Prostate gland (tissue), 2 donors: ENCODE measurements around the gene ADH5. TPM values are rescaled to one million over a fixed set of nuclear protein-coding genes. Genes with fewer than 3 reads are reported as not detected.

ENCODE experiments used
- DNase-seq: peaks from one replicate; pipeline ENCODE4 v3.0.0-alpha.2; 2019; ENCODE audit warnings: low spot score
- H3K27ac ChIP-seq, 2 donors: fragments of 200-600 bp; sonication (generic); 2 replicates each; pipeline ENCODE4 v1.5.1; 2017 to 2019
- H3K27me3 ChIP-seq: fragments of 200-600 bp; sonication (generic); replicated peaks from 2 replicates; pipeline ENCODE4 v1.5.1; 2019; ENCODE audit not compliant: insufficient read depth
- H3K36me3 ChIP-seq, 2 donors: fragments of 200-600 bp; sonication (generic); 1 replicate in 1 of 2; 2 replicates in 1 of 2; pipeline versions ENCODE4 v1.5.1 to v1.8.1; 2017 to 2019
- H3K4me1 ChIP-seq: fragments of 200-600 bp; sonication (generic); replicated peaks from 2 replicates; pipeline ENCODE4 v1.5.1; 2019
- H3K4me3 ChIP-seq, 2 donors: fragments of 200-600 bp; sonication (generic); 2 replicates each; pipeline ENCODE4 v1.5.1; 2017 to 2019
- H3K9me3 ChIP-seq: fragments of 200-600 bp; sonication (generic); 2 replicates; pipeline ENCODE4 v1.5.1; 2017
- CTCF ChIP-seq, 4 experiments: fragments of 200-600 bp in 2 of 4; fragments of 450-650 bp in 2 of 4; sonication (generic) in 2 of 4; IDR thresholded peaks; 1 replicate in 3 of 4; 2 replicates in 1 of 4; pipeline ENCODE4 v1.5.1; 2016 to 2019; ENCODE audit warnings: antibody characterized with exemption in 4 of 4, mild to moderate bottlenecking in 2 of 4, moderate library complexity in 2 of 4
- POLR2A ChIP-seq: fragments of 450-650 bp; IDR thresholded peaks from one replicate; pipeline ENCODE4 v1.6.1; 2016; ENCODE audit warnings: antibody characterized with exemption, mild to moderate bottlenecking
- POLR2AphosphoS5 ChIP-seq: sonication (generic); formaldehyde crosslinking; IDR thresholded peaks from one replicate; pipeline ENCODE4 v1.6.1; 2017; ENCODE audit warnings: antibody characterized with exemption
- WGBS: methylation state at CpG from one replicate; pipeline ENCODE4 v1.1.5; 2018; 5-methylcytosine and 5-hydroxymethylcytosine counted together
- intact Hi-C: fragments of 100-400 bp; cut with DNase I; formaldehyde crosslinking; loops from one replicate; pipeline ENCODE4 v1.14.2; 2022
- total RNA-seq, 2 donors: library from RNA; depleted of rRNA; stranded (reverse); fragments of >200 nt; gene quantifications; one replicate each; pipeline ENCODE4 v1.1.0, GENCODE V29; 2016

The ADH5 gene
- 100 to 1,000 TPM; 127 to 149 TPM for total RNA-seq

- peak; percentile 88 for DNase-seq
- under 1% methylated on average over 44 of the region's 53 CpGs for WGBS
- Histone ChIP-seq H3K27me3 (no peaks in the 10 kb centered on the region), H3K27ac (peak within 1 kb of the TSS; percentile 96), H3K9me3 (no peaks in the 10 kb centered on the region), H3K36me3 (peaks cover 0 to 6% of the 10 kb centered on the region in 2 donors), H3K4me3 (peak within 1 kb of the TSS; percentile 66 to 79), H3K4me1 (no peaks in the 10 kb centered on the region)
- TF ChIP-seq POLR2AphosphoS5 (peak; percentile 81), CTCF (IDR thresholded peaks at IDR 0.05) (peak in 1 of 4 experiments; percentile 8), POLR2A (peak; percentile 81)
- intact Hi-C loops = loop anchor here (10.0 kb wide), 1 partner anchor 236 kb away; the partner anchor contains the start of gene ADH1B
Measured at GRCh38 chr4:99088481-99089365, at the start of gene ADH5. Gene ADH5 (minus strand): TSS chr4:99088788. CDS start chr4:99088700, 88 bp downstream.

- no peak for DNase-seq
- no peak overlapping the region for H3K27ac ChIP-seq
- no peaks in the 10 kb centered on the region for H3K27me3 ChIP-seq
- H3K9me3 ChIP-seq = no peaks in the 10 kb centered on the region
- TF ChIP-seq POLR2A (no peak), CTCF (IDR thresholded peaks at IDR 0.05) (no peak), POLR2AphosphoS5 (no peak)
- H3K4me1 ChIP-seq = no peaks in the 10 kb centered on the region
- intact Hi-C loops = no loop called here
- no peaks in the 10 kb centered on the region for H3K36me3 ChIP-seq
- H3K4me3 ChIP-seq = no peak overlapping the region
Measured at GRCh38 chr4:99136329-99136728, 47.7 kb upstream of the ADH5 start.

- intact Hi-C loops = no loop called here
- WGBS = 65% methylated on average over 3 of the region's 3 CpGs
- no peak overlapping the region for H3K27ac ChIP-seq
Measured at GRCh38 chr4:99135541-99136162, 47.1 kb upstream of the ADH5 start.

GRCh38 chr4:99134586-99134985 lies 46.0 kb upstream of the ADH5 start:
- H3K36me3 ChIP-seq = no peaks in the 10 kb centered on the region
- DNase-seq = no peak
- TF ChIP-seq CTCF (IDR thresholded peaks at IDR 0.05) (no peak), POLR2AphosphoS5 (no peak), POLR2A (no peak)
- H3K27me3 ChIP-seq = no peaks in the 10 kb centered on the region
- H3K27ac ChIP-seq = no peak overlapping the region
- H3K4me1 ChIP-seq = no peaks in the 10 kb centered on the region
- H3K9me3 ChIP-seq = no peaks in the 10 kb centered on the region
- 96% methylated on average over 3 of the region's 3 CpGs for WGBS
- intact Hi-C loops = no loop called here
- H3K4me3 ChIP-seq = no peak overlapping the region

More at GRCh38 chr4:99135541-99136162, 47.1 kb upstream of the ADH5 start:
- no peaks in the 10 kb centered on the region for H3K4me1 ChIP-seq
- no peak overlapping the region for H3K4me3 ChIP-seq
- no peaks in the 10 kb centered on the region for H3K9me3 ChIP-seq
- no peaks in the 10 kb centered on the region for H3K36me3 ChIP-seq
- no peak for DNase-seq
- H3K27me3 ChIP-seq = no peaks in the 10 kb centered on the region
- TF ChIP-seq POLR2A = no peak
- no peak for TF ChIP-seq CTCF (IDR thresholded peaks at IDR 0.05)
- no peak for TF ChIP-seq POLR2AphosphoS5
